Measurements from ENCODE around the gene SGMS2. TPM values are rescaled to one million over a fixed set of nuclear protein-coding genes. Genes with fewer than 3 reads are reported as not detected.

The SGMS2 gene
- total and polyA plus RNA-seq, 2 donors: 1.0 to 1.2 TPM

DNA sequence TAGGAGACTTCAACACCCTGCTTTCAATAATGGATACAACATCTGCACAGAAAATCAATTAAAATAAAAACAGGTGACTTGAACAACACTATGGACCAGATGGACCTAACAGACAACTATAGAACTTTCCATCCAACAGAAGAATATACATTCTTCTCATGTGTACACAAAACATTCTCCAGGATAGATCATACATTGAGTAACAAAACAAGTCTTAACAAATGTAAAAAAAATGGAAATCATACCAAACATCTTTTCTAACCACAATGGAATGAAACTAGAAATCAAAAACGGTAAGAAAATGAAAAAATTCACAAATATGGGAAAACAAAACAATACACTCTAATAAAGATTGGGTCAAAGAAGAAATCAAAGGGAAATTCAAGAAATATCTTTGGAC is 131.3 kb downstream of the SGMS2 start:
- no peak for DNase-seq (ENCODE audit: low read depth in 6 of 9, low spot score in 9 of 9)
- no peaks in the 10 kb centered on the region for H3K4me1 ChIP-seq (ENCODE audit: control insufficient read depth in 2 of 2, insufficient read depth in 2 of 2, low read length in 2 of 2)
- peaks cover 19 to 27% of the 10 kb centered on the region in 2 donors for H3K36me3 ChIP-seq (ENCODE audit: control insufficient read depth in 2 of 2, insufficient read depth in 2 of 2, low read length in 1 of 2)
- H3K27me3 ChIP-seq (ENCODE audit: control insufficient read depth in 2 of 2, insufficient read depth in 1 of 2, low read length in 1 of 2): no peaks in the 10 kb centered on the region
- no peak overlapping the region for H3K4me3 ChIP-seq (ENCODE audit: low read length in 2 of 2)
- WGBS: 99% methylated on average over 1 of the region's 1 CpG
- H3K27ac ChIP-seq (ENCODE audit: low read depth in 1 of 2, low read length in 1 of 2): no peak overlapping the region
- peaks cover 0 to 11% of the 10 kb centered on the region in 2 donors for H3K9me3 ChIP-seq (ENCODE audit: control insufficient read depth in 2 of 2, insufficient read depth in 1 of 2, low read length in 1 of 2)

Other genes starting within 250 kb of the SGMS2 start
- 39.0 TPM for gene PAPSS1, start 104.7 kb upstream of the SGMS2 start, total RNA-seq
- 35.2 TPM for gene PAPSS1, start 104.7 kb upstream of the SGMS2 start, polyA plus RNA-seq
- gene CYP2U1, start 106.6 kb downstream of the SGMS2 start, total RNA-seq: 60.2 TPM
- 25.3 TPM for gene CYP2U1, start 106.6 kb downstream of the SGMS2 start, polyA plus RNA-seq
- gene HADH, start 165.0 kb downstream of the SGMS2 start, total RNA-seq: 25.7 TPM
- 41.2 TPM for gene HADH, start 165.0 kb downstream of the SGMS2 start, polyA plus RNA-seq